ENCODE results near the gene IGIP.

Gene IGIP

GRCh38 chr5:140112685-140113179 lies 13.0 kb upstream of the IGIP start:
- peak overlapping the region; percentile 74 for H3K4me3 ChIP-seq (ENCODE audit: low read depth, low read length)
- ChIA-PET POLR2A (interaction anchor here (1.1 to 1.2 kb wide), 2 partner anchors 19 kb away, joined by 4 to 5 read pairs; no protein-coding TSS in a partner anchor), CTCF (interaction anchor here (1.1 to 14.1 kb wide), 7 partner anchors 9 to 43 kb away, joined by 3 to 336 read pairs (median 7); no protein-coding TSS in a partner anchor)
- DNase-seq (ENCODE audit: low read depth, low spot score): no peak
- no peak for TF ChIP-seq CTCF (IDR thresholded peaks at IDR 0.05; ENCODE audit: insufficient read depth, low read length, missing control alignments)

- no peak for TF ChIP-seq CTCF (IDR thresholded peaks at IDR 0.05; ENCODE audit: insufficient read depth, low read length, missing control alignments)
- H3K4me3 ChIP-seq (ENCODE audit: low read depth, low read length): peak overlapping the region; percentile 74
- no peak for DNase-seq (ENCODE audit: low read depth, low spot score)
- CTCF ChIA-PET: interaction anchor here (1.1 to 14.1 kb wide), 6 partner anchors 8 to 43 kb away, joined by 4 to 336 read pairs (median 8); no protein-coding TSS in a partner anchor
- POLR2A ChIA-PET: interaction anchor here (1.1 to 1.2 kb wide), 2 partner anchors 10 to 19 kb away, joined by 4 read pairs; no protein-coding TSS in a partner anchor
Measured at GRCh38 chr5:140113180-140113698, 12.5 kb upstream of the IGIP start.

GRCh38 chr5:140113699-140114263 lies 12.0 kb upstream of the IGIP start, which contains the start of gene PURA:
PURA (plus strand) TSS chr5:140114109; CDS start chr5:140114182, 73 bp downstream.
- ChIA-PET CTCF (interaction anchor here (0.8 to 14.1 kb wide), 2 partner anchors 25 to 38 kb away, joined by 3 to 336 read pairs; no protein-coding TSS in a partner anchor), POLR2A (interaction anchor here (1.1 to 1.2 kb wide), 2 partner anchors 10 to 18 kb away, joined by 4 read pairs; no protein-coding TSS in a partner anchor)
- DNase-seq (ENCODE audit: low read depth, low spot score): no peak
- H3K4me3 ChIP-seq (ENCODE audit: low read depth, low read length): peak within 1 kb of the TSS; percentile 74
- TF ChIP-seq CTCF (IDR thresholded peaks at IDR 0.05; ENCODE audit: insufficient read depth, low read length, missing control alignments): no peak

GRCh38 chr5:140114341-140115185 lies 11.2 kb upstream of the IGIP start:
- H3K4me3 ChIP-seq (ENCODE audit: low read depth, low read length): peak overlapping the region; percentile 74
- CTCF ChIA-PET: interaction anchor here (0.8 to 14.1 kb wide), 4 partner anchors 19 to 41 kb away, joined by 3 to 336 read pairs (median 3); no protein-coding TSS in a partner anchor
- POLR2A ChIA-PET: interaction anchor here (1.1 kb wide), 1 partner anchor 9 kb away, joined by 4 read pairs; no protein-coding TSS in a partner anchor
- TF ChIP-seq CTCF (IDR thresholded peaks at IDR 0.05; ENCODE audit: insufficient read depth, low read length, missing control alignments): no peak
- no peak for DNase-seq (ENCODE audit: low read depth, low spot score)

GRCh38 chr5:140115186-140115500 lies 10.6 kb upstream of the IGIP start:
- POLR2A ChIA-PET: no interaction called here
- DNase-seq (ENCODE audit: low read depth, low spot score): no peak
- H3K4me3 ChIP-seq (ENCODE audit: low read depth, low read length): peak overlapping the region; percentile 74
- TF ChIP-seq CTCF (IDR thresholded peaks at IDR 0.05; ENCODE audit: insufficient read depth, low read length, missing control alignments): no peak
- CTCF ChIA-PET: interaction anchor here (0.9 to 14.1 kb wide), 3 partner anchors 19 to 42 kb away, joined by 3 to 336 read pairs (median 3); no protein-coding TSS in a partner anchor

Data from AG04449 (cell line).